ENCODE results near the gene GIMAP4.

DNA sequence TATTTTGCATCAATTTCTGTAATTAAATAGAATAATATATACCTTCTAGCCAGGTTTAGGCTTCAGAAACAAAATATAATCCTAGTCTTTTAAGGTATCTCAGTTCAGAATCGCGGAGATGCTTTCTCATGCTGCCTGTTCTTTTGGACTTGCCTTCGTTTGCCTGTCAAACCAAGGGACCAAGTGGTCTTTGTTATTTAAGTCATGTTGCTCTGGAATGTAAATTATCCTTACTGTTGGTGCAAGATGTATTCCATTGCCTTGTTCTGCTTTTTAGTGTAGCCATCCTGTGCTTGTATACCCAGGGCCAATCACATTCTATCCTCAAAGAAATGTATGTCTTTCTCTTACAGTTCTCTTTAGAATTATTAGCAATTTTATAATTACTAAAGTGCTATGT is 1.1 kb upstream of the GIMAP4 start:
- TF ChIP-seq YY1 (IDR thresholded peaks at IDR 0.05; ENCODE audit: insufficient read depth, insufficient read length): no peak
- no peak for TF ChIP-seq ZNF274 (IDR thresholded peaks at IDR 0.05; ENCODE audit: low read depth, low read length)

Measured in NT2/D1 (cell line).